Astrocyte (in vitro differentiated cells and primary cell): ENCODE data around the gene SCNN1A.

Experiments used
- EZH2 ChIP-seq: IDR thresholded peaks from 2 replicates; pipeline ENCODE4 v1.6.1; 2012; ENCODE audit warnings: mild to moderate bottlenecking, low read length, inconsistent platforms; ENCODE audit not compliant: insufficient read depth
- TF ChIP-seq, protein P1 (sequence below): IDR thresholded peaks from 2 replicates; pipeline ENCODE4 v1.5.1; 2011; ENCODE audit warnings: low read depth, mild to moderate bottlenecking, inconsistent platforms, low read length, moderate library complexity; ENCODE audit not compliant: insufficient read depth

- TF ChIP-seq, protein P1, sequence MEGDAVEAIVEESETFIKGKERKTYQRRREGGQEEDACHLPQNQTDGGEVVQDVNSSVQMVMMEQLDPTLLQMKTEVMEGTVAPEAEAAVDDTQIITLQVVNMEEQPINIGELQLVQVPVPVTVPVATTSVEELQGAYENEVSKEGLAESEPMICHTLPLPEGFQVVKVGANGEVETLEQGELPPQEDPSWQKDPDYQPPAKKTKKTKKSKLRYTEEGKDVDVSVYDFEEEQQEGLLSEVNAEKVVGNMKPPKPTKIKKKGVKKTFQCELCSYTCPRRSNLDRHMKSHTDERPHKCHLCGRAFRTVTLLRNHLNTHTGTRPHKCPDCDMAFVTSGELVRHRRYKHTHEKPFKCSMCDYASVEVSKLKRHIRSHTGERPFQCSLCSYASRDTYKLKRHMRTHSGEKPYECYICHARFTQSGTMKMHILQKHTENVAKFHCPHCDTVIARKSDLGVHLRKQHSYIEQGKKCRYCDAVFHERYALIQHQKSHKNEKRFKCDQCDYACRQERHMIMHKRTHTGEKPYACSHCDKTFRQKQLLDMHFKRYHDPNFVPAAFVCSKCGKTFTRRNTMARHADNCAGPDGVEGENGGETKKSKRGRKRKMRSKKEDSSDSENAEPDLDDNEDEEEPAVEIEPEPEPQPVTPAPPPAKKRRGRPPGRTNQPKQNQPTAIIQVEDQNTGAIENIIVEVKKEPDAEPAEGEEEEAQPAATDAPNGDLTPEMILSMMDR = no peak
- TF ChIP-seq EZH2 = no peak
Observed at GRCh38 chr12:6369916-6370575, 5.3 kb downstream of the SCNN1A start.
